ENCODE results near the gene PAWR.
"Not testable (repeated sequence)": the region's sequence is repeated elsewhere in the genome, so short reads cannot be mapped to it uniquely, and the experiment has no call there.

PAWR gene

DNA sequence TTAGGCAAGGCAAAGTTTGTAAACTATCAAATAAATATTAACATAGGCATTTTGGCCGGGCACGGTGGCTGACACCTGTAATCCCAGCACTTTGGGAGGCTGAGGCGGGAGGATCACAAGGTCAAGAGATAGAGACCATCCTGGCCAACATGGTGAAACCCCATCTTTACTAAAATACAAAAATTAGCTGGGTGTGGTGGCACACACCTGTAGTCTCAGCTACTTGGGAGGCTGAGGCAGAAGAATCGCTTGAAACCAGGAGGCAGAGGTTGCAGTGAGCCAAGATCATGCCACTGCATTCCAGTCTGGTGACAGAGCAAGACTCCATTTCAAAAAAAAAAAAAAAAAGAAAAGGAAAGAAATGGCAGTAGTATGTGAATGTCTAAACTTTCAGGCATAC lies 43.9 kb downstream of the PAWR start:
- not testable (repeated sequence) for DNase-seq (ENCODE audit: low read depth)

DNA sequence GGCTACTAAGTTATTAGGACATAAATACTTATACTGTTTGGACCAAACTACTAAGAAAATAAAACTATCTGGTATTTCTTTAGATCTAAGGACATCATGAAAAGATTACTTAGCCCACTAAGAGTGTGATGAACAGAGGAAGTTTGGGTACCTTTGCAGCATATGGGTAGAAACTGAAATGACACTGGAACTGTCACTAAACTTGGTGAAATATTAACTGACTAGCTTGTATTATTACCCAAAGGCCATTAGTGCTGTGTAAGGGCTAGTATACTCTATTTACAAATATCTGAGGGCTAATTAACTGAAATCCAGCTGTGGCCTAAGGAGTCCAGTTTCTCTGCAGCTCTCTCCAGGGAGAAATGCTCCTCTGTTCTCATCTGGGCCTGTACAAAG lies 45.5 kb downstream of the PAWR start:
- no peak for DNase-seq (ENCODE audit: low read depth)

DNA sequence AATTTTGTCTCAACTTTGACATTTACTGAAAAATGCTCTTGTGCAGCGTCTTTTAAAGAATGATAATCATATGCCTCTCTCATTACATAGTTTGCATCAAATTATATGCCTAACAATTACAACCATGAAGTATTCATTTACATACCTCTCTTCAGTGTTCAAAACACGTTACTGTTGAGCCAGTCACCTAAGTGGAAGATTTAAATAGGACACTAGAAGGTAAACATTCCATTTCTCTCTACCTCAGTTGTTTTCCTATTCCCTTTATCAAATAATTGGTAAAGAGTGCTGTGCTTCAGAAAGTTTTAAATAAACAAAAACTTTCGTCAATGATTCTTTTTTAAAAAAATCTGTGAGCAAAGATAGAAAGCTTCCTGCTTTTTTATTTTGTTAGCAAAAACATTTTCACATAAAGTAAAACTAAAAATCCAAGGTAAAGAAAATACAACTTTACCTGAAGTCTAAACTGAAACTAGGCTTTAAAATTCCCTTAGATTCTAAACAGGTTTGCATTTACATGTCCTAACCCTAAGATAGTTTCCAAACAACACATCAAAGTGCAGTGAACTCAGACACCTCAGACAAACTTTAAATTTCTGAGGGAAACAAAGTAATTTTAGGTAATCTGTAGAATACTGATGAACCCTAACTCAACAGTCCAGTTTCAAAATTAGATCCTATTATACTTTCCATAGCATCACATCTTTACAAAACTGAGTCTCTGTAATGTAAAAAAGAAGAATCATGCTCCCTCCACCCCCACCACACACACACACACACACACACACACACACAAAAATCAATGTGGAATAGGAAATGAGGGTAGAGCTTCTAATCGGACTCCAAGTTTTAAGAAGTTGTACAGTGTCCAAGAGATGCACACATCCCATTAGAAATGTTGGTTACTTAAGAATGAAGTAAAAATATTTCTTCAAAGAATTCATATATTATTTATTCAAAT lies 46.2 kb downstream of the PAWR start:
- no peak for DNase-seq (ENCODE audit: low read depth)

DNA sequence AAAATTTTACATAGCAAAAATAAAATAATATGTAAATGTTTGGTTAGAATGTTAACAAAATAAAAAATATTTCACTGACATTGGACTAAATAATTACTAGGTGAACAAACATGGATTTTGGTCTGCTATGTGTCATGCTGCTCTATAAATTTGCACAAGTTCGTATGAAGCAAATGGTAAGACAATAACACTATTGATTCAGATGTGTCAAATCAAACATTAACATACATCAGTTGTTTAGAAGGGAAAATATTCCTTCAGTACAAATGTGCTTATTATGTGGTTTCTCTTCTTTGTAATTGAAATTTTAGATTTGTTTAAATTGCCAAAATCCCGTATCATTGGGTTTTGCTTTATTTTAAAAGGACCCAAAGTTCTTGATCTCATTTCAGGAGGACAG lies 46.9 kb downstream of the PAWR start:
- no peak for DNase-seq (ENCODE audit: low read depth)

DNA sequence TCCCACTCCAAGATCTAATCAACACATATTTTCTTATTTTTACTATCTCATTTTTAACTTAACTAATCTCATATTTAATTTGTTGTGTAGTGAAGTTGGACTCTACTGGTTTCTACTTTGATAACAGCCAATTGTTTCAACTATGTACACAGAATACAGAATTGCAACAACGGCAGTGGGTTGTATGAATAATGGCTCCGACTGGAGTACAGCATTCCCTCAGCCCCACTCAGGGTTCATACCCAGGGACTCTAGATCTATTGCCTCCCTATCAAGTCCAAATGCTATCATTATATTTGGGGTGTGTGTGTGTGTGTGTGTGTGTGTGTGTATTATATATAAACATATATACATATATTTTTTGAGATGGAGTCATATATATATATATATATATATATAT lies 52.3 kb downstream of the PAWR start:
- DNase-seq (ENCODE audit: low read depth): no peak

DNA sequence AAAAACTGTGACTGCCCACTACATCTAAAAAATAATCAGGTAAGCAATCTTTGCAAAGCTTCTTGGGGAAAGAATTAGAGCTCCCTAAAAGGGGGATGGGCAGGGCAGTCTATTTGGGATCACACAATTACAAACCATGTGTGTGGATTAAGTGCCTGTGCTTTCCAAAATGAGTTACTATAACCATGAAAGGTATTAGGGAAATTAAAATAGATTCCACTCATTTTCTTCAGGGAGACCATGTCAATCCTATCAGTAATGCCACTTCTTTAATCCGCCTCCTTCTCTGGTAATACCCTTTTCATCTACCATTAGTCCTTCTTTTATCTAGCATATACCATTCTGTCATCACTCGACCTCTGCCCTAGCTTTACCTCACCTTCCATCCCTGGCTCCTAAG lies 53.7 kb downstream of the PAWR start:
- DNase-seq (ENCODE audit: low read depth): no peak

DNA sequence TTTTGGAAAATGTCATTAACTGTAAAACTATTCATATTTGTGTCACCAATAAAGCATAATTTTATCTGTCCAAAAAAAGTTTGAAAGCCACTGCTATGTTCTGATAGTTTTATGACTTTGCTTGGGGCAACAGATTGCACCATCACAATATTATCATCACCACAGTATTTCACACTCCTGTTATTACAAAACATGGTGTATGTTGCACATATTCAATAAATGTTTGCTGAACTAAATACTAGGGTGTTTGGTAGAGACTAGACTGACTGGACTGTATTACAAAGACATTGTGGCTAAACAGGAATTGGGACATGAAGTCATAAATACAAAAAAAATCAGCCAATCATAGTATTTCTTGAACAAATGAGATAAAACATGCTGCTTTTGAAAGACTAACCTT lies 55.1 kb downstream of the PAWR start:
- no peak for DNase-seq (ENCODE audit: low read depth)

DNA sequence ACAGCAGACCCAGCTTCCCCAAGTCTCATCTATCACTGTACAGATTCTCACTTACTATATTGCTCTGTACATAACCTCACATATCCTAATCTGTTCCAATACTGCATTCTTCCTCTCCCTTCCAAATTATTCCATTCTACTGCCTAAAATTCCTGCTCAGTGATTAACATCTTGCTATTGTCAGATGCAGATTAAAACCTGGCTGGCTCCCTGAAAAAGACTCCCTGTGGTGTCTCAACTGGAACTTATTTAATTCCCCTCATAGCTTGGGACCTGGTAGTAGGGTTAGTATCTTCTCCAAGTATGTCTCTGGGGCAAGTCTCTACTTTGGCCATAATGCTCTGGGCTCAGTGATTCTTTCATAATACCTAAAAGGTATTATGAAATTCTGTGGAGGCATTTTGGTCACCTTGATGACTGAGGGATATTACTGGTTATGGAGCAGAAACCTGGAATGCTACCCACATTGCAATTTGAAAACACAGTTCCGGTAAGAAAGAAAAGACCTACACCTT lies 55.8 kb downstream of the PAWR start:
- DNase-seq (ENCODE audit: low read depth): no peak

DNA sequence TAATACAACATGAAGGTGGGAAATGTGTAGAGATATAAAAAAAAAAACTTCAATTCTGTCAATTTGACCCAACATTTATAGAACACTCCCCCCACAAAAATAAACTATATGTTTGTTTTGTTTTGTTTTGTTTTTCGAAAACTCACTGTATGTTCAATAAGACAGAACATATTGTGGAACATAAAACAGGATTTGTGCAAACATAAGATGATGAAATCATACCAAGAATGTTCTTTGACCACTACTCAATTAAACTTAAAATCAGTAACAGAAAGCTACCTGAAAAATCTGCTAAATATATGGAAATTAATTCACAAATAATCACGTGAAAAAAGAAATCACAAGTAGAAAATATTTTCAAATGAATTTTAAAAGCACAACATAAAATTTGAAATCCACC lies 61.2 kb downstream of the PAWR start:
- no peak for DNase-seq (ENCODE audit: low read depth)

DNA sequence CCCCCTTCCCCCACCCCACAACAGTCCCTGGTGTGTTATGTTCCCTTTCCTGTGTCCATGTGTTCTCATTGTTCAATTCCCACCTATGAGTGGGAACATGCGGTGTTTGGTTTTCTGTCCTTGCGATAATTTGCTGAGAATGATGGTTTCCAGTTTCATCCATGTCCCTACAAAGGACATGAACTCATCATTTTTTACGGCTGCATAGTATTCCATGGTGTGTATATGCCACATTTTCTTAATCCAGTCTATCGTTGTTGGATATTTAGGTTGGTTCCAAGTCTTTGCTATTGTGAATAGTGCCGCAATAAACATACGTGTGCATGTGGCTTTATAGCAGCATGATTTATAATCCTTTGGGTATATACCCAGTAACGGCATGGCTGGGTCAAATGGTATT lies 64.0 kb downstream of the PAWR start:
- DNase-seq (ENCODE audit: low read depth): not testable (repeated sequence)

DNA sequence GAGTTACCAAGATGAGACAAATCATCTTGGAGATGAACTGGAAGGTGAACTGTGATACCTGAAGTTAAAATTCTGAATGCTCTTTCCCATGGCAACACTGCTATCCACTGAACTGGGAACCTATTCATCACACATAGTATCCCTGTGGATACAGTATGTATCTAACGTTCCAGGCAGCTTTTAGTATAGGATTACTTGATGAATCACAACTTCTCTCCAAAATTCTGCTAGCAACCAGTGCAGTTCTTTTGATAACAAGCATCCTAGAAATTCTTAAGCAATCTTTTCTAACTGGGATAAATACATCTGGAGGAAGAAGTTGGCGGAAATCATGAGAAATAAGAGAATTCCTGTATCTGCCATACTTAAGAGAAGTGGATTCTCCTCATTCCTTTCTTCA lies 66.4 kb downstream of the PAWR start:
- no peak for DNase-seq (ENCODE audit: low read depth)

DNA sequence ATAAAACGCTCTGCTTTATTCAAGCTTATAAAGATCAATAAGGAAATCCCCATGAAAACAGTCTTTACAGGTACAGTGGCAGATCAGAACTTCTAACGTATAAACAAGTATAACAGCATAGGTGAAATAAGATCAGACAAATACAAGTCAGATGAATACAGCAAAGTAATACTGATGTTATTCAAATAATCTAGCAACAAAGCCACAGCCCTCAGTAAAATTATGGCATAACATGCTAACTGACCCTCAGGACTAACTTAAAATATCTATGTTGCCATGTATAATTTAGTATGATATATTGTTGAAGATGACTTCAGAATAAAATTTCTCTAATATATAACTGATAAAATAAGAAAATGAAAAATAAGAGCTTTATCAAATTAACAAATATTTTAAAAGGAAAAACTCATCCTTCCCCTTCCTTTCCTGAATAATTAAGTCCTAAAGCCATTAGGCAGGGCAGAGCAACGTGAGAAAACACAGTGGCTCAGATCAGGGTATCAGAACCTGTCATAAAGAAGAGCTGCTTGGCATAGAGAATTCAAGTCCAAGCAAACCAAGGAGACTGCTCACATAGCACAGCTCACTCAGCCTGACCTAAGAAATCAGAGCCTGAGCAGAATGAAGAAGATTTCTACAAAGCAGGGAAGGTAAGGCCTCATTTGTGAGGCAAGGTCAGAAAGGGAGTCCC lies 70.7 kb downstream of the PAWR start:
- no peak for DNase-seq (ENCODE audit: low read depth)

DNA sequence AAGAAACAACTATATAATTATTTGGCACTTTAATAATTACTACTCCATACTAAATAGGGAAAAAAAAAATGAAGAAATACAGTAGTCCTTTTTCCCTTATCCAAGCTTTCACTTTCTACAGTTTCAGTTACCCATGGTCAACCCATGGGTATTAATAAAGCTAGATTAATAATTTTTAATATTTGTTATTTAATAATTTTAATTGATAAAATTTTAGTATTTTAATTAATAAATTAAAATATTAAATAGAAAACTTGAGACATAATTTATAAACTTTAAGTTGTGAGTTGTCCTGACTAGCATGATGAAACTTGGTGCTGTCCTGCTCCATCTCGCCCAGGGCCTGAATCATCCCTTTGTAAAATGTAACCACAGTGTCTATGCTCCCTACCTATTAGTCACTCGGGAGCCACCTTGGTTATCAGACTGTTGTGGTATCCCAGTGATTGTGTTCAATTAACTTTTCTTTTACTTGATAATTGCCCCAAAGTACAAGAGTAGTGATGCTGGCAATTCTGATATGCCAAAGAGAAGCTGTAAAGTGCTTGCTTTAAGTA lies 71.8 kb downstream of the PAWR start:
- no peak for DNase-seq (ENCODE audit: low read depth)

DNA sequence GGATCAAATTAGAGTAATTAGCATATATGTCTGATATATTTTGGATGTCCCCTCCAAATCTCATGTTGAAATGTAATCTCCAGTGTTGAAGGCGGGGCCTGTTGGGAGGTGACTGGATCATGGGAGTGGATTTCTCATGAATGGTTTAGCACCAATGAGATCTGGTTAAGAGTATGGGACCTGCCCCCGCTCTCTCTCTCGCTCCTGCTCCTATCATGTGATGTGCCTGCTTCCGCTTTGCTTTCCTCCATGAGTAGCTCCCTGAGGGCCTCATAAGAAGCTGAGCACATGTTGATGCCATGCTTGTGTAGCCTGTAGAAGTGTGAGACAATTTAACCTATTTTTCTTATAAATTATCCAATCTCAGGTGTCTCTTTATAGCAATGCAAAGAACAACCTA lies 73.1 kb downstream of the PAWR start:
- no peak for DNase-seq (ENCODE audit: low read depth)

DNA sequence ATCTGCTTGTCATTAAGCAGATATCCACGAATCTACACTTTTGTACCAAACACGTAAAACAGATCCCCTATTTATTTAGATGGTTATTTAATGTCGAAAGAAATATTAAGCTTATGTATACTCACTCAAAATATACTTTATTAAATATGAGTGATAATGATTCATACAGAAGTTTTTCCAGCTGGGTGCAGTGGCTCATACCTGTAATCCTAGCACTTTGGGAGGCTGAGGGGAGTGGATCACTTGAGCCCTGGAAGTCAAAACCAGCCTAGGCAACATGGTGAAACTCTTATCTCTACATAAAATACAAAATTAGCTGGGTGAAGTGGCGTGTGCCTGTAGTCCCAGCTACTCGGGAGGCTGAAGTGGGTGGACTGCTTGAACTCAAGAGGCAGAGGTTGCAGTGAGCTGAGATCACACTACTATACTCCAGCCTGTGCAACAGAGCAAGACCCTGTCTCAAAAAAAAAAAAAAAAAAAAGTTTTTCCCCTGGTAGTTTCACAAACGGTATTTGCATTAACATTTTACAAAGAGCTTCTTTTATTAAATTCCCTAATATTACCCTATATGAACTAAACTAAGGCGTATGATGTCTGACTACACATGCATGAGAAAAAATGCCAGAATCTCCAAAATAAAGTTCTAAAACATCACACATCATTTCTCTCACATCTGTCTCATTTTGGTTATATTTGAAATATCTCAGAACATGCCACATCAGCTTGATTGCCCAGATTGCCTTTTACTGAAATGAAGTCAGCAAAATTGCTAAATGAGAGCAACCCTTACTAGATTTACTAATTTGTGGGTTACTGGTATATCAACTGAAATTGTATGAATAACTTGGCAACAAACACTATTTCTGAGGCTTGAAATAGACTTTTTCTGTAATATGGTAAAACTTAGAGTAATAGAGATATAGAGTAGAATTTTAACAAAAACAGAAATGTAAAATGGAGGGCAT lies 74.9 kb downstream of the PAWR start:
- DNase-seq (ENCODE audit: low read depth): no peak

DNA sequence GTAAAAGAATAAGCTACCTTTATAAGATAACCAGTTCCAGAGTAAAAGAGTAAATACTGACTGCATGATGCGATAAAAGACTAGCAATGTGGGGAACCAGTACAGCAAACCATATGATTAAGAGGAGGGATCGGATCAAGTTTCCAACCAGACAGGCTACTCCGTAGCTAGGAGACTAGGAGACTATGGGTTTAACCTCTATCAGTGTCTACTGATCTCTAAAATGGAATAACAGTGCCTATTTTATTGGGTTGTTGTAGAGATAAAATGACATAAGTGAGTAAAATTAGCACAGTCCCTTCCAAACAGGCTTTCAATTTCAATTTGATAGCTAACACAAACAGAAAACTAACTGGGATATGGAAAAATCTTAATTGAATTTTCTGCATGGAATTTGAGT lies 76.0 kb downstream of the PAWR start:
- DNase-seq (ENCODE audit: low read depth): no peak

DNA sequence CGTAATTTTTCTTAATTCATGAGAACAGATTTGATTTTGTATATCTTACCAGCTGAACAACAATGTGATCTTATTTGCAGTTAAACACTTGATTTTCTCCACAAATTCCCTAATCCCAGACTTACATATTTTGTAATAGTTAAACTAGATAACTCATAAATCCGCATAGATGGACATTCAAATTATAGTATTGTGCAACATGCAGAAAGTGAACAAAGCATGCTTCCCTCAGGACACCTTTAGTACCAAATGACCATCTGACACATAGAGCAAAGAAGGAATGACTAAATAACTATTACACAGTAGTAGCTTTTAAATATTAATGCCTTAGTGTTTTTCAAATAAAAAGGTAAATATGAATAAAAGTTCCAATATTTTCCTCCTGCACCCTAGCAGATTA lies 88.9 kb downstream of the PAWR start:
- no peak for DNase-seq (ENCODE audit: low read depth)

DNA sequence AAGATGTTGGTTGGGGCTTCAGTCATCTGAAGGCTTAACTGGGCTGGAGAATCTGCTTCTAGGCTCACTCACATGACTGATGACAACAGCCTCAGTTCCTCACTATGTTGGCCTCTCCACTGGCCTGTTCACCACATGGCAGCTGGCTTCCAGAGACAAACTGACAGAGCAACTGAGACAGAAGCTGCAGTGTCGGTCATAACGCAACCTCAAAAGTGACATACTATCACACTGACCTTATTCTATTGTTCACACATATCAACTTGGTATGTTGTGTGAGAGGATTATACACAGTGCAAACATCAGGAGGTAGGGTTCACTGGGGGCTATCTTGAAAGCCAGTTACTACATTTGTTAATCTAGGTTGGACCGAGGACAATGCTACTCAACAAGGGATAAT lies 92.9 kb downstream of the PAWR start:
- no peak for DNase-seq (ENCODE audit: low read depth)

DNA sequence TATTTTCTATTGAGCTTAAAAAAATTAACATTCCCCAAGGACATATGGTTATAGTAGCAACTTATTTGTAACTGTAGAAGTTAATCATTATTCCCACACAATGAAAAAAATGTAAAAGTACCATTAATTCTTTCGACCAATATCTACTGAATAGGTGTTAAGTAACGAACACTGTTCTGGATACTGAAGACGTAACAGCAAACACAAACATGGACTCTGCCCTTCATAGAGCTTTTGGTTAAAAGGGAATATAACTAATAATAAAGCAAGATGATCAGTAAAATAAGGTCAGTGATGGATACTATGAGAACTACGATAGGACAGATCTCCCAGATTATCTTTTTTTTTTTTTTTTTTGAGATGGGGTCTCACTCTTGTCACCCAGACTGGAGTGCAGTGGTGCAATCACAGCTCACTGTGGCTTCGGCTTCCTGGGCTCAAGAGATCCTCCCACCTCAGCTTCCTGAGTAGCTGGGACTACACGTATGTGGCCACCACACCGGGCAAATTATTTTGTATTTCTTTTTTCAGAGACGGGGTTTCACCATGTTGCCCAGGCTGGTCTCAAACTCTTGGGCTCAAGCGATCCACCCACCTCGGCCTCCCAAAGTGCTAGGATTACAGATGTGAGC lies 93.9 kb downstream of the PAWR start:
- no peak for DNase-seq (ENCODE audit: low read depth)

DNA sequence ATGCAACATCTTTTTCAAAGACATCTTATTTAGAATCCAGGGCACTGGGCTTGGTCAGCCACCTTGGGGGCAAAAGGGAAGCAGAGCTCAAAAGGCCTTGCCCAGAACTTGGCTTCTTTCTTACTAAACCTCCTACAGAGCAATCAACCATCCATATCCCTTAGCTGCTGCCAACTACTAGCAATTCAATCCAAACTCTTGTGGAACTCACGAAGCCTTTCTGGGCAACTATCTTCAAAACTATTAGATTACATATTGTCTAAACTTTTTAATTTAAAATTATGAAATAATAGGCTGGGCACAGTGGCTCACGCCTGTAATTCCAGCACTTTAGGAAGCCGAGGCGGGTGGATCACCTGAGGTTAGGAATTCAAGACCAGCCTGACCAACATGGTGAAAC lies 95.5 kb downstream of the PAWR start:
- no peak for DNase-seq (ENCODE audit: low read depth)

DNA sequence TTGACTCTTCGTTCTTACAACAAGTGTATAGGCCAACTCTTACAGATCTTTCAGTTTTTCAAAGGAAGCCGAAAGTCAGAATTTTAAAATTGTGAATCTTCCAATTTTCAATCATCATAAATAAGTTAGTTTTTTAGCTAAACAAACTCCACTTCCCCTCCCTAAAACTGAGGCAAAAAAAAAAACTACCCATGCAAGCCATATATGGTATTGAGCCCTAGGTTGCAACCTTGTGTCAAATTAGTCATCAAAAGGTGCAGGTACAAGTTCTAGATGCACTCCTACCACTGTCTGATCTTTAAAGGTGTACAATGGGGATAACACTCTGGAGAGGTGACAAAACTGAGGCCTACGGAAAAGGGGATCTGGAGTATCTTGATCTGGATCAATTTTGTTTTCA lies 97.9 kb downstream of the PAWR start:
- no peak for DNase-seq (ENCODE audit: low read depth)

Measured in activated T-helper 9 cell treated with anti-CD3 and anti-CD28 coated beads, Interleukin-2, amount 50 U/mL, for 16 hours (primary cell).